Pancreas (tissue), 10 donors: ENCODE measurements around the gene NUMB. TPM values are rescaled to one million over a fixed set of nuclear protein-coding genes. Genes with fewer than 3 reads are reported as not detected.
"Not testable (repeated sequence)": the region's sequence is repeated elsewhere in the genome, so short reads cannot be mapped to it uniquely, and the experiment has no call there.

Source experiments
- ATAC-seq, 4 donors: fragments of 200-7000 bp; cut with Tn5 transposase; one replicate each; pipeline versions ENCODE4 v1.8.0 to v1.9.1; 2020; ENCODE audit warnings: mild to moderate bottlenecking in 4 of 4, moderate library complexity in 4 of 4
- DNase-seq, 6 donors: peaks; one replicate each; pipeline ENCODE4 v3.0.0-alpha.2; 2020
- FAIRE-seq: peaks from 2 replicates; lab custom pipeline; 2012; peaks lifted over from hg19 to GRCh38; lab: Jason Lieb, UNC
- H3K27ac ChIP-seq, 4 donors: fragments of 200-600 bp; sonication (generic); 1 replicate in 3 of 4; 2 replicates in 1 of 4; pipeline versions ENCODE4 v1.5.0 to v1.8.0; 2020
- H3K27me3 ChIP-seq, 4 donors: fragments of 200-600 bp; one replicate each; pipeline ENCODE4 v1.8.0; 2021
- H3K36me3 ChIP-seq, 3 donors: fragments of 200-600 bp; sonication (generic) in 1 of 3; one replicate each; pipeline versions ENCODE4 v1.5.0 to v1.8.0; 2020 to 2021
- H3K4me1 ChIP-seq, 3 donors: fragments of 200-600 bp; one replicate each; pipeline ENCODE4 v1.8.0; 2021
- H3K4me3 ChIP-seq, 4 donors: fragments of 200-600 bp; sonication (generic) in 2 of 4; one replicate each; pipeline versions ENCODE4 v1.5.0 to v1.8.0; 2020 to 2021
- H3K9me3 ChIP-seq, 4 donors: fragments of 200-600 bp; one replicate each; pipeline ENCODE4 v1.8.0; 2021
- WGBS, 2 donors: extraction: QIAGEN DNeasy Blood & Tissue Kit; methylation state at CpG; one replicate each; pipeline ENCODE4 v1.1.7; 2013; 5-methylcytosine and 5-hydroxymethylcytosine counted together
- intact Hi-C, 3 donors: fragments of 100-400 bp; cut with DNase I; formaldehyde crosslinking; loops; one replicate each; pipeline versions ENCODE4 v1.11.1 to v1.14.2; 2022
- polyA plus RNA-seq, 2 donors: library from polyadenylated mRNA; stranded (reverse); fragments of 200-250 nt; gene quantifications; one replicate each; pipeline ENCODE4 v1.2.3, GENCODE V29; 2013
- total RNA-seq, 6 donors: library from RNA; stranded (reverse); fragmentation: NEBNext Ultra II Directional in 4 of 6; extraction: Animal tissue kit (Norgen Biotek cat#: 25700) in 4 of 6; gene quantifications; one replicate each; pipeline versions ENCODE4 v1.2.1 to v1.2.4, GENCODE V29; 2021 to 2023
- TF ChIP-seq, protein P1 (sequence below), 4 donors: fragments of 200-600 bp; sonication (generic) in 3 of 4; IDR thresholded peaks; one replicate each; pipeline versions ENCODE4 v1.5.0 to v1.8.0; 2021; ENCODE audit warnings: antibody characterized with exemption in 4 of 4
- donor health status: healthy with polysubstance abuse.
- donor health status: DM: no; HTN: no; CAD: no; lungs with moderate emphysema.
- donor health status: DM: no; HTN: no; CAD: no.
- donor health status: control.
- donor health status: control.
- donor health status: Bipolar disorder and iron deficiency.
- donor health status: DM: yes; HTN: yes; CAD: no.
- donor health status: DM: no; HTN: no; CAD: no.
- donor health status: DM: no; HTN: no; CAD: no.
- donor health status: DM: yes; HTN: yes; CAD: no.

Gene NUMB
- total and polyA plus RNA-seq, 8 donors = 23.9 to 53.8 (median 32.5) TPM

DNA sequence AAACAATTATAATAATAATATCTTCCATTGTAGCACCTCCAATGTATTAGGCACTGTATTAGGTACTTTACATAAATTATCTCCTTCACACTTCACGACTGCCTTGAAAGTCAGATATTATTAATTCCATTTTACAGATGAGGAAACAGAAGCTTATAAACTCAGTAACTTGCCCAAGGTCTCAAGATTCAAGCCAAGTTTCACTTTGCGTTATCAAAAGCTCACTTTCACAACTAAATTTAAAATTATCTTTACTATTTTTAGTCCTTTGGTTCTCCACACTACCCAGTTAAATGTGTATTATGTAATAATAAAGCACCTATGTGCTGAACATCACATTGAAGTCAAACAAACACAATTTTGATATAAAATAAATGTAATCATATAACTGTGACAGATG is 55.8 kb downstream of the NUMB start:
- TF ChIP-seq, protein P1, sequence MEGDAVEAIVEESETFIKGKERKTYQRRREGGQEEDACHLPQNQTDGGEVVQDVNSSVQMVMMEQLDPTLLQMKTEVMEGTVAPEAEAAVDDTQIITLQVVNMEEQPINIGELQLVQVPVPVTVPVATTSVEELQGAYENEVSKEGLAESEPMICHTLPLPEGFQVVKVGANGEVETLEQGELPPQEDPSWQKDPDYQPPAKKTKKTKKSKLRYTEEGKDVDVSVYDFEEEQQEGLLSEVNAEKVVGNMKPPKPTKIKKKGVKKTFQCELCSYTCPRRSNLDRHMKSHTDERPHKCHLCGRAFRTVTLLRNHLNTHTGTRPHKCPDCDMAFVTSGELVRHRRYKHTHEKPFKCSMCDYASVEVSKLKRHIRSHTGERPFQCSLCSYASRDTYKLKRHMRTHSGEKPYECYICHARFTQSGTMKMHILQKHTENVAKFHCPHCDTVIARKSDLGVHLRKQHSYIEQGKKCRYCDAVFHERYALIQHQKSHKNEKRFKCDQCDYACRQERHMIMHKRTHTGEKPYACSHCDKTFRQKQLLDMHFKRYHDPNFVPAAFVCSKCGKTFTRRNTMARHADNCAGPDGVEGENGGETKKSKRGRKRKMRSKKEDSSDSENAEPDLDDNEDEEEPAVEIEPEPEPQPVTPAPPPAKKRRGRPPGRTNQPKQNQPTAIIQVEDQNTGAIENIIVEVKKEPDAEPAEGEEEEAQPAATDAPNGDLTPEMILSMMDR (IDR thresholded peaks at IDR 0.05) = no peak
- H3K36me3 ChIP-seq = peaks cover 0 to 3% (median 0%) of the 10 kb centered on the region in 3 donors
- DNase-seq (no peak), ATAC-seq (peak in 3 of 4 donors; percentile 45 to 53 (median 47)), FAIRE-seq (no peak)
- intact Hi-C loops = no loop called here
- peaks cover 4 to 17% (median 6%) of the 10 kb centered on the region in 3 donors for H3K4me1 ChIP-seq
- WGBS, 2 donors = 21% methylated on average over 2 of the region's 2 CpGs
- H3K4me3 ChIP-seq = no peak overlapping the region
- no peaks in the 10 kb centered on the region for H3K27me3 ChIP-seq
- peak overlapping the region in 1 of 4 donors; percentile 24 for H3K27ac ChIP-seq
- H3K9me3 ChIP-seq = no peaks in the 10 kb centered on the region

DNA sequence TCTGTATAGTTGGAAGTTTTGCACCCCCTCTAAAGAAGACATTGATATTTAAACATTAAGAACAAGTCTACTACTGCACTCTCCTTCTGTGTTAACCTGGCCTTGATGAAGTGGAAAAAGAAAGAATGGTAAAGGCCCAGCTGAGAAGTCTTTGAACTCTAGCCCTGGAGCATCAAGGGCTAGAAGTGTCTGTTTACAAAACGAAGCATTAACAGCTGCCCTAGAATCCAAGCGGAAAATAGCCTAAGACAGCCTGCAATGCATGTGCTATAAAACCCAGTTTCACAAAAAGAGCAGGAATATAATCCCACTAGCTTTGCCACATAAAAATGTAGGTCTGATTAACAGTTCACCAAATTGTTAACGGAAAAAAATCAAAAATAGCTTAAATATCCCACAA is 60.5 kb downstream of the NUMB start:
- Histone ChIP-seq H3K27me3 (no peaks in the 10 kb centered on the region), H3K4me1 (peaks cover 12 to 22% (median 20%) of the 10 kb centered on the region in 3 donors), H3K36me3 (no peaks in the 10 kb centered on the region), H3K9me3 (no peaks in the 10 kb centered on the region), H3K27ac (no peak overlapping the region), H3K4me3 (no peak overlapping the region)
- peak in 1 of 4 donors; percentile 42 for ATAC-seq
- no peak for FAIRE-seq
- TF ChIP-seq, protein P1 (IDR thresholded peaks at IDR 0.05) = no peak
- WGBS, 2 donors = 68 to 72% methylated on average over 3 of the region's 3 CpGs
- intact Hi-C loops = no loop called here
- DNase-seq = no peak

DNA sequence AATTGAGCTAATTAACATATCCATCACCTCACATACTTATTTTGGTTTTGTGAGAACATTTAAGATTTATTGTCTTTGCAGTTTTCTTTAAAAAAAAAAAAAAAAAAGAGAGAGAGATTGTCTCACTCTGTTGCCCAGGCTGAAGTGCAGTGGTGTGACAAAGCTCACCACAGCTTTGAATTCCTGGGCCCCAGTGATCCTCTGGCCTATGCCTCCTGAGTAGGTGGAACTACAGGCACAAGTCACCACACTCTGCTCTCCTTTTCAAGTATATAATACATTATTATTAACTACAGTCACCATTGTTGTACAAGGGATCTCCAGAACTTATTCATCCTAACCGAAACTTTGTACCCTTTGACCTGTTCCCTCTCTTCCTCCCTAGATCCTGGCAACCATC is 64.0 kb downstream of the NUMB start:
- no peaks in the 10 kb centered on the region for H3K36me3 ChIP-seq
- ATAC-seq (no peak), DNase-seq (no peak), FAIRE-seq (no peak)
- H3K27ac ChIP-seq = no peak overlapping the region
- no peak overlapping the region for H3K4me3 ChIP-seq
- intact Hi-C loops = no loop called here
- WGBS, 2 donors = 89 to 96% methylated on average over 1 of the region's 1 CpG
- no peaks in the 10 kb centered on the region for H3K27me3 ChIP-seq
- no peaks in the 10 kb centered on the region for H3K9me3 ChIP-seq
- peaks cover 12 to 29% (median 17%) of the 10 kb centered on the region in 3 donors for H3K4me1 ChIP-seq
- TF ChIP-seq, protein P1 (IDR thresholded peaks at IDR 0.05) = no peak

DNA sequence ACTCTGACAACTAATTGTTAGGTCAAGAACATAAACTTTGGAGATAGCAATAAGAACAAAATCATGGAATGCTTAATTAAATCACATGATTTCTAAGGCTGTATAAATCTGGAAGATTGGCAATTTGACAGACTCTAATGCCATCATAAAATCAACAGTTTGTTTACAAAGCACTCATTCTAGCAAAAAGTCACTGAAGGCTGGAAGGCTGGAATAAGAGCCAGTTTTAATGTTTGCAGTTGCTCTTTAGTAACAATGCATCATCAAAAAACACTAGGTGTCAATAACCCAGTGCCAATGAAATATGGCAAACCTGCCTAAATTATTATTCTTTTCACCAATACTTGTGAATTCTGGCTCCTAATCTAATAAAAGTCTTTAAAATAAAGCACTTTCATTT is 65.0 kb downstream of the NUMB start:
- no peak overlapping the region for H3K27ac ChIP-seq
- TF ChIP-seq, protein P1 (IDR thresholded peaks at IDR 0.05) = no peak
- no peak overlapping the region for H3K4me3 ChIP-seq
- H3K27me3 ChIP-seq = no peaks in the 10 kb centered on the region
- H3K4me1 ChIP-seq = peaks cover 12 to 25% (median 17%) of the 10 kb centered on the region in 3 donors
- FAIRE-seq (no peak), ATAC-seq (peak in 3 of 4 donors; percentile 47 to 65 (median 51)), DNase-seq (no peak)
- intact Hi-C loops = no loop called here
- no peaks in the 10 kb centered on the region for H3K36me3 ChIP-seq
- no peaks in the 10 kb centered on the region for H3K9me3 ChIP-seq

DNA sequence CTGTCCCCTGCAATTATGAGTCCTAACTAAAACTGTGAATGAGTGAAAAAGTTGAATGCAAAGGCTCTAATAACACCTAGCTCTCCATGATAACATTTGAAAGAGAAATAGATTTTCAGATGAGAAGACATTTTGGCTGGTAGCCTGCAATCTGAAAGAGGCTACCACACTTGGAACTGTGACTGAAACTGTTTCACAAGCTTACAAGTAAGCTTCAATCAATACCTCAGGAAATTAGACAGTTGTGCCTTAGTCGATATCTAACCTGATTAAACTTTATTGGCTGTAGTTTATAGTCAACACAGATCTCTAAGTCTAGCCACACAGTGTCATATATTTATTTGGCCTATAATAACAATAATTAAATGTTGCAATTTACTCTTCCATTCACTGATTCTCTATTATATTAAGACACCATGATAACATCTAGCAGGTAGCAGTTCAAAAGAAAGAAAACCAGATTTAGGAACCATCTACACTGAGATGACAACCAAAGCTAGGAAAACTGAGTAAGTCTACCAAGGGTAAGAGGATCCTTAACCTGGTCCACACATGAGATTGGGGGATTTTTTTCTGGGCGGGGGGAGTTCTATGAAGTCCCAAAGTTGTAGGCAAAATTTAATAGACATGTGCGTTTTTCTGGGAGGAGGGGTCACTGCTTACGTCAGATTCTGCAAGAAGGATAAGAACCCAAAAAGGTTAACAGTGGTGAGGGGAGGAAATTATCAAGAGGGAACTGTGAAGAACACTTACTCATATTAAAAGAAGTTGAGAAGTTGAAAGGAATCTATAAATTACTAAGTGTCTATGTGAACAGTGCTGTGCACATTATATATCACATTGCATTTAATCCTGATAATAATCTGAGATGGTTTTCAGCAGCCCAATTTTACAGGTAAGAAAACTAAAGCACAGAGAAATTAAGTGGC is 65.8 kb downstream of the NUMB start:
- intact Hi-C loops = no loop called here
- Histone ChIP-seq H3K27me3 (no peaks in the 10 kb centered on the region), H3K9me3 (no peaks in the 10 kb centered on the region), H3K4me3 (no peak overlapping the region), H3K4me1 (peaks cover 12 to 25% (median 14%) of the 10 kb centered on the region in 3 donors), H3K36me3 (no peaks in the 10 kb centered on the region), H3K27ac (no peak overlapping the region)
- FAIRE-seq (no peak), ATAC-seq (peak in 2 of 4 donors; percentile 34 to 40), DNase-seq (no peak)
- TF ChIP-seq, protein P1 (IDR thresholded peaks at IDR 0.05) = no peak
- 63% methylated on average over 4 of the region's 4 CpGs for WGBS, 2 donors

DNA sequence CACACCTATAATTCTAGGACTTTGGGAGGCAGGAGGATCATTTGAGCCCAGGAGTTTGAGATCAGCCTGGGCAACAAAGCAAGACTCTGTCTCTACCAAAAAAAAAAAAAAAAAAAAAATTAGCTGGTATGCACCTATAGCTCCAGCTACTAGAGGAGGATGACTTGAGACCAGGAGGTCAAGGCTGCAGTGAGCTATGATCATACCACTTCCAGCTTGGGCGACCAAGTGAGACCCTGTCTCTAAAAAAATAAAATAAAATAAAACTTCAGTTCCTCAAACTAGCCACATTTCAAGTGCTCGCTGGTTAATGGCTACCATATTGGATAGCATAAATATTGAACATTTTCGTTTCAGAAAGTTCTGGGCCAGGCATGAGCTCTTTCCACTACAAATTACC is 70.5 kb downstream of the NUMB start:
- H3K36me3 ChIP-seq, H3K4me3 ChIP-seq, H3K27ac ChIP-seq, intact Hi-C loops, FAIRE-seq, H3K27me3 ChIP-seq, ATAC-seq, H3K4me1 ChIP-seq, H3K9me3 ChIP-seq, DNase-seq: not testable (repeated sequence)
- WGBS, 2 donors = 97% methylated on average over 2 of the region's 3 CpGs
